ENCODE results near the gene PHF20. TPM values are rescaled to one million over a fixed set of nuclear protein-coding genes. Genes with fewer than 3 reads are reported as not detected.

Gene PHF20
- total and polyA plus RNA-seq, 2 of the 8 experiments (the other 6 are each of a cell fraction or from before 2014, with no cell fraction given) = 25.6 to 70.1 TPM

GRCh38 chr20:35792740-35793139, 20.9 kb downstream of the PHF20 start:
- no peak for FAIRE-seq
- no peak overlapping the region for H4K8ac ChIP-seq (ENCODE audit: extremely low read depth, insufficient read depth, low read length)
- H2BK120ac ChIP-seq (replicated peaks; ENCODE audit: low read depth, low read length) = no peak overlapping the region
- H3K23me2 ChIP-seq (ENCODE audit: low read depth, low read length) = no peaks in the 10 kb centered on the region
- no peaks in the 10 kb centered on the region for H3K9me3 ChIP-seq (ENCODE audit: insufficient read depth in 2 of 2, low read depth in 1 of 2, low read length in 1 of 2)
- no peak for DNase-seq (ENCODE audit: low read depth in 1 of 2, low spot score in 2 of 2)
- H2BK12ac ChIP-seq (ENCODE audit: low read depth, low read length) = no peak overlapping the region
- H3K27ac ChIP-seq (ENCODE audit: low read depth, low read length) = no peak overlapping the region
- H3K4me1 ChIP-seq (replicated peaks in 1 of 4; ENCODE audit: control insufficient read depth in 3 of 4, insufficient read depth in 4 of 4, low read length in 3 of 4) = no peaks in the 10 kb centered on the region; a peak in 1 of 7 replicates
- H3K36me3 ChIP-seq (ENCODE audit: control insufficient read depth in 2 of 4, insufficient read depth in 4 of 4, low read length in 3 of 4) = no peaks in the 10 kb centered on the region
- H2BK5ac ChIP-seq (ENCODE audit: low read depth, low read length) = no peak overlapping the region
- peaks cover 4 to 52% of the 10 kb centered on the region in 2 experiments; a peak in 3 of 4 replicates for H3K79me2 ChIP-seq (ENCODE audit: control insufficient read depth in 1 of 2, insufficient read depth in 2 of 2, low read length in 2 of 2)
- H3K79me1 ChIP-seq (ENCODE audit: low read depth, low read length) = peaks cover 16% of the 10 kb centered on the region
- H3K27me3 ChIP-seq (replicated peaks in 1 of 4; ENCODE audit: control insufficient read depth in 3 of 4, extremely low read depth in 1 of 4, insufficient read depth in 3 of 4, low read length in 3 of 4) = no peaks in the 10 kb centered on the region
- no peak overlapping the region for H4K91ac ChIP-seq (replicated peaks; ENCODE audit: insufficient read length, low read length)
- H2BK20ac ChIP-seq (ENCODE audit: low read length) = no peak overlapping the region
- H3K4me3 ChIP-seq (ENCODE audit: extremely low read depth in 1 of 4, insufficient read depth in 2 of 4, low read depth in 3 of 4, low read length in 4 of 4) = no peak overlapping the region
- no peak overlapping the region for H2AK5ac ChIP-seq (ENCODE audit: low read depth, low read length)
- H3K4ac ChIP-seq (replicated peaks; ENCODE audit: insufficient read length, low read depth, low read length) = no peak overlapping the region
- no peak overlapping the region for H3K18ac ChIP-seq (ENCODE audit: extremely low read depth, low read length)
- H3K23ac ChIP-seq (ENCODE audit: insufficient read length) = no peak overlapping the region
- H2AFZ ChIP-seq (ENCODE audit: low read length) = no peak overlapping the region
- H3K56ac ChIP-seq (replicated peaks; ENCODE audit: insufficient read length, low read depth, low read length) = no peak overlapping the region
- ChIA-PET POLR2A (ENCODE audit: partially characterized antibody) (interaction anchor here (0.7 to 1.0 kb wide), 2 partner anchors 51 to 69 kb away, joined by 3 read pairs; partner anchors contain the start of gene RBM39), CTCF (ENCODE audit: partially characterized antibody) (no interaction called here)
- no peak overlapping the region for H3K9ac ChIP-seq (replicated peaks in 1 of 4; ENCODE audit: extremely low read depth in 1 of 4, low read depth in 3 of 4, low read length in 3 of 4)
- H3K14ac ChIP-seq (ENCODE audit: insufficient read length) = no peak overlapping the region
- H4K20me1 ChIP-seq (replicated peaks in 1 of 2; ENCODE audit: control insufficient read depth in 1 of 2, insufficient read depth in 2 of 2, low read length in 2 of 2) = peaks cover 3 to 9% of the 10 kb centered on the region in 2 experiments
- H3K4me2 ChIP-seq (ENCODE audit: insufficient read depth in 1 of 2, low read depth in 2 of 2, low read length in 2 of 2) = no peak overlapping the region
- no peak overlapping the region for H2BK15ac ChIP-seq (ENCODE audit: low read length)
- H4K5ac ChIP-seq (ENCODE audit: insufficient read length, low read depth, low read length) = no peak overlapping the region
- no peak for TF ChIP-seq RXRA (IDR thresholded peaks at IDR 0.05; ENCODE audit: insufficient read depth, low read depth, low read length)
- 92% methylated on average over 4 of the region's 4 CpGs; no CpG with 5 or more reads in 1 of the 2 experiments for WGBS, 2 experiments (ENCODE audit: extremely low coverage in 1 of 2, insufficient coverage in 1 of 2, insufficient read length in 1 of 2, insufficient replicate concordance in 2 of 2, low coverage in 1 of 2, low lambda C conversion rate in 2 of 2, missing lambda C conversion rate in 1 of 2)
